SK-N-SH (cell line): ENCODE results near the gene WDR48.

Source experiments
- CTCF ChIP-seq: fragments of 200-600 bp; sonication (generic); IDR thresholded peaks from 2 replicates; pipeline ENCODE4 v1.6.1; 2017; ENCODE audit warnings: antibody characterized with exemption, mild to moderate bottlenecking, moderate library complexity
- POLR2AphosphoS5 ChIP-seq: IDR thresholded peaks from 2 replicates; pipeline ENCODE4 v1.6.1; 2012; ENCODE audit warnings: low read depth, low read length

DNA sequence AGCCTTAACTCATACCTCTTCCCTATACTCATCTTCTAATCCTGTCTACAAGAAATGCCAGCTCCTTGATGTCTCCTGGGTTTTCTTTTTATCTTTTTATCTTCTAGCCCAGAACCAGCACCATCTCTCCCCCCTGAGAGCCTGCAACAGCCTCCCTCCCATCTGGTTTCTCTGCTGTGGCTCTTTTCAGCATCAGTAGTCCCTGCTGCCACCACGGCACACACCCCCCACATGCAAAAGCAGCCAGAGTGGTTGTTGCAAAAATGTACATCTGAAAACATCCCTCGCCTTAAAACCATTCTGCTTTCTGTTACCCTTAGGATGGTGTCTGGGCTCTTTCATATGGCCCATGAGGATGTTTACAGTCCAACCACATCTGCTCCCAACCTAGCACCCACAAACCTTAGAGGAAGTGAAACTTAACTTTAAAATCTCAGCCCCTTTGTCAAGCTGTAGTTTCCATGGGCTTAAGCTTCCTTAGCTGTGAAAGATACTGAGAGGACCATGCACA is 56.4 kb downstream of the WDR48 start:
- TF ChIP-seq POLR2AphosphoS5 (no peak), CTCF (no peak)
